ENCODE measurements around the gene RAD51B. TPM values are rescaled to one million over a fixed set of nuclear protein-coding genes. Genes with fewer than 3 reads are reported as not detected.

RAD51B gene
- total RNA-seq, 2 donors from 2014 or later: 31.1 to 67.3 TPM

- H3K27ac Mint-ChIP-seq: peak overlapping the region in 1 of 2 donors; percentile 17
- H3K9me3 Mint-ChIP-seq: no peaks in the 10 kb centered on the region
- DNase-seq (ENCODE audit: low spot score) (no peak), ATAC-seq (no peak)
- H3K4me3 Mint-ChIP-seq: no peak overlapping the region
- H3K4me1 Mint-ChIP-seq (ENCODE audit: low read depth in 2 of 2): peaks cover 17 to 36% of the 10 kb centered on the region in 2 donors
- no peaks in the 10 kb centered on the region for H3K36me3 Mint-ChIP-seq
- no peaks in the 10 kb centered on the region for H3K27me3 Mint-ChIP-seq
Observed at GRCh38 chr14:68376067-68376779, 556.6 kb downstream of the RAD51B start.

GRCh38 chr14:68377006-68377405, 557.4 kb downstream of the RAD51B start:
- Mint-ChIP-seq H3K27ac (peak overlapping the region in 1 of 2 donors; percentile 85), H3K36me3 (no peaks in the 10 kb centered on the region), H3K9me3 (no peaks in the 10 kb centered on the region), H3K4me3 (no peak overlapping the region), H3K4me1 (ENCODE audit: low read depth in 2 of 2) (peaks cover 17 to 36% of the 10 kb centered on the region in 2 donors), H3K27me3 (no peaks in the 10 kb centered on the region)
- DNase-seq (ENCODE audit: low spot score): no peak
- ATAC-seq: no peak

- ATAC-seq: no peak
- no peak for DNase-seq (ENCODE audit: low spot score)
- no peaks in the 10 kb centered on the region for H3K9me3 Mint-ChIP-seq
- H3K27me3 Mint-ChIP-seq: no peaks in the 10 kb centered on the region
- H3K27ac Mint-ChIP-seq: peak overlapping the region in 1 of 2 donors; percentile 85
- no peak overlapping the region for H3K4me3 Mint-ChIP-seq
- no peaks in the 10 kb centered on the region for H3K36me3 Mint-ChIP-seq
- H3K4me1 Mint-ChIP-seq (ENCODE audit: low read depth in 2 of 2): peaks cover 17 to 36% of the 10 kb centered on the region in 2 donors
Observed at GRCh38 chr14:68377459-68377858, 557.9 kb downstream of the RAD51B start.

GRCh38 chr14:68379510-68380328, 560.1 kb downstream of the RAD51B start:
- H3K27me3 Mint-ChIP-seq: no peaks in the 10 kb centered on the region
- H3K36me3 Mint-ChIP-seq: no peaks in the 10 kb centered on the region
- peak overlapping the region; percentile 24 for H3K4me3 Mint-ChIP-seq
- H3K4me1 Mint-ChIP-seq (ENCODE audit: low read depth in 2 of 2): peaks cover 27 to 34% of the 10 kb centered on the region in 2 donors
- no peak for DNase-seq (ENCODE audit: low spot score)
- peak in 1 of 2 donors; percentile 64 for ATAC-seq
- no peaks in the 10 kb centered on the region for H3K9me3 Mint-ChIP-seq
- peak overlapping the region; percentile 25 to 42 for H3K27ac Mint-ChIP-seq

- Mint-ChIP-seq H3K4me3 (no peak overlapping the region), H3K27me3 (no peaks in the 10 kb centered on the region), H3K27ac (peak overlapping the region in 1 of 2 donors; percentile 42), H3K4me1 (ENCODE audit: low read depth in 2 of 2) (peaks cover 27 to 34% of the 10 kb centered on the region in 2 donors), H3K36me3 (no peaks in the 10 kb centered on the region), H3K9me3 (no peaks in the 10 kb centered on the region)
- no peak for ATAC-seq
- no peak for DNase-seq (ENCODE audit: low spot score)
Observed at GRCh38 chr14:68380329-68380741, 560.8 kb downstream of the RAD51B start.

GRCh38 chr14:68384335-68384734, 564.8 kb downstream of the RAD51B start:
- DNase-seq (ENCODE audit: low spot score) (no peak), ATAC-seq (peak; percentile 55 to 61)
- Mint-ChIP-seq H3K4me3 (no peak overlapping the region), H3K27me3 (no peaks in the 10 kb centered on the region), H3K36me3 (no peaks in the 10 kb centered on the region), H3K9me3 (no peaks in the 10 kb centered on the region), H3K4me1 (ENCODE audit: low read depth in 2 of 2) (peaks cover 12 to 21% of the 10 kb centered on the region in 2 donors), H3K27ac (peak overlapping the region in 1 of 2 donors; percentile 55)

- no peak overlapping the region for H3K4me3 Mint-ChIP-seq
- no peaks in the 10 kb centered on the region for H3K36me3 Mint-ChIP-seq
- H3K27ac Mint-ChIP-seq: peak overlapping the region in 1 of 2 donors; percentile 42
- no peak for ATAC-seq
- no peaks in the 10 kb centered on the region for H3K9me3 Mint-ChIP-seq
- DNase-seq (ENCODE audit: low spot score): no peak
- peaks cover 10 to 15% of the 10 kb centered on the region in 2 donors for H3K4me1 Mint-ChIP-seq (ENCODE audit: low read depth in 2 of 2)
- no peaks in the 10 kb centered on the region for H3K27me3 Mint-ChIP-seq
Observed at GRCh38 chr14:68384881-68385280, 565.3 kb downstream of the RAD51B start.

- H3K4me1 Mint-ChIP-seq (ENCODE audit: low read depth in 2 of 2): peaks cover 10 to 12% of the 10 kb centered on the region in 2 donors
- no peaks in the 10 kb centered on the region for H3K27me3 Mint-ChIP-seq
- no peaks in the 10 kb centered on the region for H3K9me3 Mint-ChIP-seq
- ATAC-seq (no peak), DNase-seq (ENCODE audit: low spot score) (no peak)
- H3K36me3 Mint-ChIP-seq: no peaks in the 10 kb centered on the region
- peak overlapping the region in 1 of 2 donors; percentile 5 for H3K27ac Mint-ChIP-seq
- no peak overlapping the region for H3K4me3 Mint-ChIP-seq
Observed at GRCh38 chr14:68386446-68386845, 566.9 kb downstream of the RAD51B start.

GRCh38 chr14:68386950-68387779, 567.6 kb downstream of the RAD51B start:
- Mint-ChIP-seq H3K27ac (peak overlapping the region in 1 of 2 donors; percentile 5), H3K36me3 (no peaks in the 10 kb centered on the region), H3K4me3 (no peak overlapping the region), H3K27me3 (no peaks in the 10 kb centered on the region), H3K4me1 (ENCODE audit: low read depth in 2 of 2) (peaks cover 10 to 12% of the 10 kb centered on the region in 2 donors), H3K9me3 (no peaks in the 10 kb centered on the region)
- ATAC-seq: no peak
- DNase-seq (ENCODE audit: low spot score): no peak

GRCh38 chr14:68389943-68390342, 570.4 kb downstream of the RAD51B start:
- peak overlapping the region in 1 of 2 donors; percentile 78 for H3K27ac Mint-ChIP-seq
- no peaks in the 10 kb centered on the region for H3K36me3 Mint-ChIP-seq
- peaks cover 0 to 5% of the 10 kb centered on the region in 2 donors for H3K4me1 Mint-ChIP-seq (ENCODE audit: low read depth in 2 of 2)
- no peak for DNase-seq (ENCODE audit: low spot score)
- H3K9me3 Mint-ChIP-seq: no peaks in the 10 kb centered on the region
- no peak overlapping the region for H3K4me3 Mint-ChIP-seq
- ATAC-seq: no peak
- H3K27me3 Mint-ChIP-seq: no peaks in the 10 kb centered on the region

- no peak for DNase-seq (ENCODE audit: low spot score)
- no peak overlapping the region for H3K4me3 Mint-ChIP-seq
Observed at GRCh38 chr14:68390741-68391140, 571.2 kb downstream of the RAD51B start.

GRCh38 chr14:68391311-68392014, 571.9 kb downstream of the RAD51B start:
- H3K36me3 Mint-ChIP-seq: no peaks in the 10 kb centered on the region
- no peaks in the 10 kb centered on the region for H3K27me3 Mint-ChIP-seq
- no peak overlapping the region for H3K27ac Mint-ChIP-seq
- no peak overlapping the region for H3K4me3 Mint-ChIP-seq
- no peak for ATAC-seq
- no peaks in the 10 kb centered on the region for H3K9me3 Mint-ChIP-seq
- H3K4me1 Mint-ChIP-seq (ENCODE audit: low read depth in 2 of 2): peaks cover 5 to 7% of the 10 kb centered on the region in 2 donors
- DNase-seq (ENCODE audit: low spot score): no peak

More at GRCh38 chr14:68390741-68391140, 571.2 kb downstream of the RAD51B start:
- H3K9me3 Mint-ChIP-seq: no peaks in the 10 kb centered on the region
- peak overlapping the region in 1 of 2 donors; percentile 78 for H3K27ac Mint-ChIP-seq
- H3K27me3 Mint-ChIP-seq: no peaks in the 10 kb centered on the region
- no peak for ATAC-seq
- no peaks in the 10 kb centered on the region for H3K36me3 Mint-ChIP-seq
- peaks cover 4 to 7% of the 10 kb centered on the region in 2 donors for H3K4me1 Mint-ChIP-seq (ENCODE audit: low read depth in 2 of 2)
